Suprapubic skin (tissue), 4 donors: ENCODE measurements around the gene KRTAP4-16. TPM values are rescaled to one million over a fixed set of nuclear protein-coding genes. Genes with fewer than 3 reads are reported as not detected.

Experiments
- DNase-seq, 2 donors: peaks; one replicate each; pipeline ENCODE4 v3.0.0-alpha.2; 2019; ENCODE audit warnings: low spot score in 2 of 2
- H3K27ac ChIP-seq: fragments of 200-600 bp; sonication (generic); one replicate; pipeline ENCODE4 v1.5.1; 2019
- H3K27me3 ChIP-seq: fragments of 200-600 bp; sonication (generic); one replicate; pipeline ENCODE4 v1.5.1; 2019
- H3K36me3 ChIP-seq: fragments of 200-600 bp; sonication (generic); one replicate; pipeline ENCODE4 v1.5.1; 2019
- H3K4me1 ChIP-seq: fragments of 200-600 bp; sonication (generic); one replicate; pipeline ENCODE4 v1.5.1; 2019
- H3K4me3 ChIP-seq: fragments of 200-600 bp; sonication (generic); one replicate; pipeline ENCODE4 v1.5.1; 2019; ENCODE audit warnings: mild to moderate bottlenecking
- H3K9me3 ChIP-seq: fragments of 200-600 bp; sonication (generic); one replicate; pipeline ENCODE4 v1.5.1; 2019
- EP300 ChIP-seq: sonication (generic); formaldehyde crosslinking; IDR thresholded peaks from one replicate; pipeline ENCODE4 v1.6.1; 2017; ENCODE audit warnings: antibody characterized with exemption
- POLR2A ChIP-seq, 2 donors: fragments of 450-650 bp; IDR thresholded peaks; one replicate each; pipeline ENCODE4 v1.6.1; 2017; ENCODE audit warnings: antibody characterized with exemption in 2 of 2, mild to moderate bottlenecking in 2 of 2, moderate library complexity in 2 of 2
- POLR2AphosphoS5 ChIP-seq, 3 donors: sonication (generic); formaldehyde crosslinking; IDR thresholded peaks; one replicate each; pipeline ENCODE4 v1.6.1; 2017; ENCODE audit warnings: antibody characterized with exemption in 3 of 3
- WGBS: methylation state at CpG from one replicate; pipeline ENCODE4 v1.1.5; 2018; 5-methylcytosine and 5-hydroxymethylcytosine counted together
- total RNA-seq, 4 donors: library from RNA; depleted of rRNA; stranded (reverse); fragments of >200 nt; gene quantifications; one replicate each; pipeline ENCODE4 v1.1.0, GENCODE V29; 2016
- TF ChIP-seq, protein P1 (sequence below), 2 donors: fragments of 200-600 bp in 1 of 2; fragments of 450-650 bp in 1 of 2; sonication (generic) in 1 of 2; IDR thresholded peaks; one replicate each; pipeline ENCODE4 v1.5.1; 2016 to 2019; ENCODE audit warnings: antibody characterized with exemption in 2 of 2, mild to moderate bottlenecking in 1 of 2, moderate library complexity in 1 of 2

The KRTAP4-16 gene
- total RNA-seq, 4 donors from 2014 or later, result not detected

DNA sequence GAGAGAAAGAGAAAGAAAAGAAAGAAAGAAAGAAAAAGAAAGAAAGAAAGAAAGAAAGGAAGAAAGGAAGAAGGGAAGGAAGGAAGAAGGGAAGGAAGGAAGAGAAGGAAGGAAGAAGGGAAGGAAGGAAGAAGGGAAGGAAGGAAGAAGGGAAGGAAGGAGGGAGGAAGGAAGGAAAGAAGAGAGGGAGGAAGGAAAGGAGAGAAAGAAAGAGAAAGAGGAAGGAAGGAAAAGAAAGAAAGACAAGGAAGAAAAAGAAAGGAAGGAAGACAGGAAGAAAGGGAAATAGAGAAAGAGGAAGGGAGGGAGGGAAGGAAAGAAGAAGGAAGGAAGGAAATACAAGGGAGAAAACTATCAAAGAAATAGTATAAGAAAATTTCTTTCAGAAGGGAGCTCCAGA, 25.2 kb downstream of the KRTAP4-16 start:
- DNase-seq, result no peak
- TF ChIP-seq, protein P1, sequence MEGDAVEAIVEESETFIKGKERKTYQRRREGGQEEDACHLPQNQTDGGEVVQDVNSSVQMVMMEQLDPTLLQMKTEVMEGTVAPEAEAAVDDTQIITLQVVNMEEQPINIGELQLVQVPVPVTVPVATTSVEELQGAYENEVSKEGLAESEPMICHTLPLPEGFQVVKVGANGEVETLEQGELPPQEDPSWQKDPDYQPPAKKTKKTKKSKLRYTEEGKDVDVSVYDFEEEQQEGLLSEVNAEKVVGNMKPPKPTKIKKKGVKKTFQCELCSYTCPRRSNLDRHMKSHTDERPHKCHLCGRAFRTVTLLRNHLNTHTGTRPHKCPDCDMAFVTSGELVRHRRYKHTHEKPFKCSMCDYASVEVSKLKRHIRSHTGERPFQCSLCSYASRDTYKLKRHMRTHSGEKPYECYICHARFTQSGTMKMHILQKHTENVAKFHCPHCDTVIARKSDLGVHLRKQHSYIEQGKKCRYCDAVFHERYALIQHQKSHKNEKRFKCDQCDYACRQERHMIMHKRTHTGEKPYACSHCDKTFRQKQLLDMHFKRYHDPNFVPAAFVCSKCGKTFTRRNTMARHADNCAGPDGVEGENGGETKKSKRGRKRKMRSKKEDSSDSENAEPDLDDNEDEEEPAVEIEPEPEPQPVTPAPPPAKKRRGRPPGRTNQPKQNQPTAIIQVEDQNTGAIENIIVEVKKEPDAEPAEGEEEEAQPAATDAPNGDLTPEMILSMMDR (IDR thresholded peaks at IDR 0.05), result no peak
- no peak for TF ChIP-seq EP300
- no peaks in the 10 kb centered on the region for H3K27me3 ChIP-seq
- H3K27ac ChIP-seq, result no peak overlapping the region
- H3K4me1 ChIP-seq, result no peaks in the 10 kb centered on the region
- H3K9me3 ChIP-seq, result no peaks in the 10 kb centered on the region
- H3K4me3 ChIP-seq, result no peak overlapping the region
- H3K36me3 ChIP-seq, result no peaks in the 10 kb centered on the region

DNA sequence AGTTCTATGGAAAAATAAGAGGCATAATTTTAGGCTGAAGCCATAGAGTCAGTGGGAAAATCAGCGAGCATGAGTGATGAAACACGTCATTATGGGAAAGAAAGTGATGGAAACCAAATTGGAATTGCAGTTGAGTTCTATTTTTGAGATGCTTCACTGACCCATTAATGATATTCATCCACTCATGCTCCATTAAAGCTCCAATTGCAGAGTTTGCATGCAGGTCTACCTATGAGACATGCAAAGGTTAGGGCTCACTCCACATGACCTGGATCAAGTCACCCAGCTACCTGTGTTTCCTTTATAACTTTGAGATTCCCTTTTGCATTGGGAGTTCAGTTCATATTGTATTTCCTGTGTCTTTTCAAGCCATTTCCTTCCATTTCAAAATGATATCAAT, 28.3 kb downstream of the KRTAP4-16 start:
- no peaks in the 10 kb centered on the region for H3K27me3 ChIP-seq
- H3K36me3 ChIP-seq, result no peaks in the 10 kb centered on the region
- H3K4me1 ChIP-seq, result no peaks in the 10 kb centered on the region
- TF ChIP-seq, protein P1 (IDR thresholded peaks at IDR 0.05), result no peak
- TF ChIP-seq POLR2A (IDR thresholded peaks at IDR 0.05) (no peak), POLR2AphosphoS5 (IDR thresholded peaks at IDR 0.05) (no peak), EP300 (no peak)
- DNase-seq, result no peak
- H3K27ac ChIP-seq, result no peak overlapping the region
- 92% methylated on average over 2 of the region's 2 CpGs for WGBS
- no peaks in the 10 kb centered on the region for H3K9me3 ChIP-seq
- H3K4me3 ChIP-seq, result no peak overlapping the region

DNA sequence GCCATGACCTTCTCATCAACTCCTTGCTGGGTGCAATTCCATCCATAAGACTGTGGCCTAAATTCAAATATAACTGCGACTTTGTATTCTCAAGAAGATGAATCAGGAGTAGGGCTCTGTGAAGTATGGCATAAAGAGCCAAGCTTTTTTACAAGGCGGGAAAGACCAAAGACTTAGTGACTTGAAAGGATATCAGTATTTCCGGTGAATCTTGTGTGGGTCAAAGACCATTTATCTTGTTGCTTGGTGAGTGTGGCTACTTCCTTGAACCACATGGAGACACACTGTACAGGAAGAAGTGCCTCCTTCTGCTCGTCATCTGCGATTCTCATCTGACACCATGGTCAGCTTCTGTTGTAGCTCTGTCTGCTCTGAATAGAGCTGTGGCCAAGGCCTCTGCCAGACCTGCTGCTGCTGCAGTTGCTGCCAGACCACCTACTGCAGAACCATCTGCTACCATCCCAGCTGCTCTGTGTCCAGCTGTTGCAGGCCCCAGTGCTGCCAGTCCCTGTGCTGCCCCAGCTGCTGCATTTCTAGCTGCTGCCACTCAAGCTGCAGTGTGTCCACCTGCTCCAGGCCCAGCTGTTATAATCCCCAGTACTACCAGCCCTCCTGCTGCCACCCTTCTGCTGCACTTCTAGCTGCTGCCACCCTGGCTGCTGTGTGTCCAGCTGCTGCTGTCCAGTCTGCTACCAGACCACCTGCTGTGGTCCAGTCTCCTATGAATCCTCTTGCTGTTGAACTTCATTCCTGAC, 30.2 kb downstream of the KRTAP4-16 start:
- no peak overlapping the region for H3K4me3 ChIP-seq
- H3K4me1 ChIP-seq, result no peaks in the 10 kb centered on the region
- no peaks in the 10 kb centered on the region for H3K27me3 ChIP-seq
- no peaks in the 10 kb centered on the region for H3K36me3 ChIP-seq
- DNase-seq, result no peak
- 79% methylated on average over 5 of the region's 5 CpGs for WGBS
- TF ChIP-seq, protein P1 (IDR thresholded peaks at IDR 0.05), result no peak
- TF ChIP-seq EP300 (no peak), POLR2A (IDR thresholded peaks at IDR 0.05) (no peak), POLR2AphosphoS5 (IDR thresholded peaks at IDR 0.05) (no peak)
- H3K9me3 ChIP-seq, result no peaks in the 10 kb centered on the region
- H3K27ac ChIP-seq, result no peak overlapping the region

DNA sequence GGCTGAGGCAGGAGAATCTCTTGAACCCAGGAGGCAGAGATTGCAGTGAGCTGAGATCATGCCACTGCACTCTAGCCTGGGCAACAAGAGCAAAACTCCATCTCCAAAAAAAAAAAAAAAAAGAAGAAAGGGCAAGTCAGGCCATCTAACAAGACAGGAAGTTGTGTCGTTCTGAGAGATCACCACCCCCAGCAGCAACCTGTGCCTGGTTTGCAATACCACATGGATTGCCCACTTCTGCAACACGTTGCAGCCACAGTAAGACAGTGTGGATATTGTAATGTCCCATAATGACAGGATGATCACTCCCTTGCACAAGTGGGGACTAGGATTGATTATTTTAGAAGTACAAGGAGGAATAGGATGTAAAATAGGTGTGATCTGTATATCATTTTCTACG, 33.0 kb downstream of the KRTAP4-16 start:
- Histone ChIP-seq H3K27me3 (no peaks in the 10 kb centered on the region), H3K4me3 (no peak overlapping the region), H3K36me3 (no peaks in the 10 kb centered on the region), H3K4me1 (no peaks in the 10 kb centered on the region), H3K27ac (no peak overlapping the region), H3K9me3 (no peaks in the 10 kb centered on the region)
- DNase-seq, result no peak
- WGBS, result 79% methylated on average over 3 of the region's 3 CpGs
- TF ChIP-seq POLR2AphosphoS5 (IDR thresholded peaks at IDR 0.05), result no peak

DNA sequence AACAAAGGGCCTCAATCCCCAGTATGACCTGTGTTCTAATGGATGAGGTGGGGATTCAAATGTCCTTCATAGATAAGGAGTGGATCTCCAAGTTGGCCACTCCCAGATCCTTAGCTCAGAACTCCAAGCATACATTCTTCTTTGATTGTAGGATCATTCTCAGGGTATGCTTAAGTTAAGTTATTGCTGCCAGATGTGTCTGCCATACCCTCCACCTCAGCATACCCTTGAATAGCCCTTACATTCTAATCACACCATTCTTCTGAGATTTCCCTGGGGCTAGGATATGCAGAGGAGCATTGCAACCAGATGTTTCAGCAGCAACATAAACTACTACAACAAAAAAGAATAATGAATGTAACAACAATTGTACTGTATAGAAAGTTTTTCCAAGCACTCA, 34.7 kb downstream of the KRTAP4-16 start:
- no peaks in the 10 kb centered on the region for H3K4me1 ChIP-seq
- no peak overlapping the region for H3K27ac ChIP-seq
- no peaks in the 10 kb centered on the region for H3K36me3 ChIP-seq
- TF ChIP-seq EP300 (no peak), POLR2A (IDR thresholded peaks at IDR 0.05) (no peak), POLR2AphosphoS5 (IDR thresholded peaks at IDR 0.05) (no peak)
- TF ChIP-seq, protein P1 (IDR thresholded peaks at IDR 0.05), result no peak
- H3K27me3 ChIP-seq, result no peaks in the 10 kb centered on the region
- H3K9me3 ChIP-seq, result no peaks in the 10 kb centered on the region
- H3K4me3 ChIP-seq, result no peak overlapping the region
- no peak for DNase-seq
